Retinal pigment epithelial cell (primary cell): ENCODE data around the gene CFAP90.

ENCODE experiments used
- DNase-seq: peaks from one replicate; pipeline ENCODE4 v3.0.0-alpha.2; 2010; ENCODE audit warnings: low read depth
- H3K4me3 ChIP-seq: 2 replicates; pipeline ENCODE4 v1.5.1; 2011; ENCODE audit warnings: mild to moderate bottlenecking, low read length, control low read depth, moderate library complexity
- CTCF ChIP-seq: conservative IDR thresholded peaks from 2 replicates; pipeline ENCODE4 v1.5.1; 2011; ENCODE audit warnings: low read depth, low read length, control low read depth, inconsistent platforms

CFAP90 gene

GRCh38 chr5:7787770-7788169 is 63.2 kb downstream of the CFAP90 start:
- no peak for DNase-seq
- TF ChIP-seq CTCF, result no peak
- no peak overlapping the region for H3K4me3 ChIP-seq

GRCh38 chr5:7784683-7785380 is 66.1 kb downstream of the CFAP90 start:
- no peak for DNase-seq
- no peak overlapping the region for H3K4me3 ChIP-seq
- TF ChIP-seq CTCF, result no peak

- H3K4me3 ChIP-seq, result no peak overlapping the region
- DNase-seq, result no peak
- TF ChIP-seq CTCF, result no peak
These were observed 69.0 kb downstream of the CFAP90 start for GRCh38 chr5:7781899-7782298.
